GM20431 (cell line): ENCODE measurements around the gene PMPCA.

Experiments used
- in situ Hi-C: fragments of 300-500 bp; cut with MseI, MboI; formaldehyde crosslinking; loops from one replicate; pipeline ENCODE4 v1.15.0; 2020; ENCODE audit warnings: low sequenced_read_pairs; ENCODE audit not compliant: unreplicated experiment

Gene PMPCA

DNA sequence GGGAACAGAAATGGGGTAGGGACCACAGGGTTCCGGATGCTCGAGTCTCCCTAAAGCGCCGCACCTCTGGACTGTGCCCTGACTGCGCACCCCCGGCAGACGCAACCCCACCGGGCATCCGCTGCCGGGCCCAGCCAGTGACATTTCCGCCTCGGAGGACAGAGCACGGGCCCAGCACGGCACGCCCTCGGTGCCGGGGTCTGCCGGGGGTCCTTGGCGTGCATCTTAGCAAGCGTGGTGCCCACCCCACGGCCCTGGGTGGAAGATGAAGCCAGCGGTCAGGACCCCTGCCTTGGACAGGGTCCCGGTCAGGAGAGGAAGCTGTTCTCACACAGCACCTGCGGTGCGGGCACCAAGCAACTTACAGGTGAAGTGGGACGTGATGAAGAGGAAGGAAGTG is 22.1 kb downstream of the PMPCA start:
- in situ Hi-C loops, result no loop called here

DNA sequence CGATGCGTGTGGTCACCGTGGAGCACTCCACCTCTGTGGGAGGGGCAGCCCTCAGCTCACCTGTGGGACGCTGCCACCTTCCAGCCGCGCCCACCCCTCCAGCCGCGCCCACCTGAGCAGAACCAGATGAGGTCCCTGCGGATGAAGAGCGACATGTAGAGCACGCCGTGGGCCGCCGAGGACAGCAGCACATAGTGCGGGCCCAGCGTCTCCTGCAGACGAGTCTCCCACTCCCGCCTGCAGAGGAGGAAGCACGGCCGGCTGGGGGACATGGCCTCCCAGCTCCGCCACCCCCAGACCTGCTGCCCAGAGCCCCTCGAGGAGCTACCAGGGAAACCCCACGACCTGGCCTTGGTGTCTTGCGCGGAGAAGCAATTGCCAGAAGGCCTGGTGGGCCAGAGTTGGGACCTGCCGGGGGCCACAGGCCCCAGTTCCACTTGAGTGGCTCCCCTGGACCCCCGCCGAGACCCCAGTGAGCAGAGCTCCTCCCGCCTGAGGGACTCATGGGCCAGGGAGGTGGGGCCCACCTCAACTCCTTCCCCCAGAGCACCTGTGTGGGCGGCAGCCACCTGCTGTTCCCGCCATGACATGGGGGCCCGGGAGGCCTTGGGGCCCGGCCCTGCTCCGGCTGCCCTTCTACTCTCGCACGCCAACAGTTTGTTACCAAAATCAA is 22.7 kb downstream of the PMPCA start:
- in situ Hi-C loops, result no loop called here

DNA sequence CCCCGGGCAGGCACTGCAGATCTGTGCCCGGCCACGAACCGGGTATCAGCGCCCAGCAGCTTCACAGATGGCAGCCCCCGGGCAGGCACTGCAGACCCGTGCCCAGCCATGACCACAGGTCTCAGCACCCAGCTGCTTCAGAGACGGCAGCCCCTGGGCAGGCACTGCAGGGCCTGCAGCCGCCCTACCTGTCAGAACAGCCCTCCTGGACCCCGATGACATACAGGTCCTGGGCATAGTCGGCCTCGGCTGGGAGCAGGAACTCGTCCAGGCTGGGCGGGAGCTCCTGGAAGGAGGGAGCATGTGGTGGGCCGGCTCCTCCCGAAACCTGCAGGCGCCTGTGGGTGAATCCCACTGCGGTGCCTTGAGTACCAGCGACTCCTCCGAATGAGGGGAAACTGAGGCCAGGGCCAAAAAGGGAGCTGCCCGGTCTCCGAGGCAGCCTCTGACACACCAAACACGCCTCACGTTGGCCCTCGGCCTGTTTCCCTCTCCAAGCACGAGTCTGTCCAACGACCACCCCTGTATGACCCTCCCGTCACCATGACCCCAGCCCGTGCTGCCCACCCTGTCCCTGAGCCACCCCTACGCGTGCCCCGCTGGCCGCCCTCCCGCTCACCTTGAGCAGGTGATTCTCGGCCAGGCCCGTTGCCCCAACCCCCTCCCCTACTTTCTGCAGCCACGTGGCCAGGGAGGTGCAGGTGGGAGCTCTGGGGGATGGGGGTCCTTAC is 23.6 kb downstream of the PMPCA start:
- in situ Hi-C loops, result no loop called here

DNA sequence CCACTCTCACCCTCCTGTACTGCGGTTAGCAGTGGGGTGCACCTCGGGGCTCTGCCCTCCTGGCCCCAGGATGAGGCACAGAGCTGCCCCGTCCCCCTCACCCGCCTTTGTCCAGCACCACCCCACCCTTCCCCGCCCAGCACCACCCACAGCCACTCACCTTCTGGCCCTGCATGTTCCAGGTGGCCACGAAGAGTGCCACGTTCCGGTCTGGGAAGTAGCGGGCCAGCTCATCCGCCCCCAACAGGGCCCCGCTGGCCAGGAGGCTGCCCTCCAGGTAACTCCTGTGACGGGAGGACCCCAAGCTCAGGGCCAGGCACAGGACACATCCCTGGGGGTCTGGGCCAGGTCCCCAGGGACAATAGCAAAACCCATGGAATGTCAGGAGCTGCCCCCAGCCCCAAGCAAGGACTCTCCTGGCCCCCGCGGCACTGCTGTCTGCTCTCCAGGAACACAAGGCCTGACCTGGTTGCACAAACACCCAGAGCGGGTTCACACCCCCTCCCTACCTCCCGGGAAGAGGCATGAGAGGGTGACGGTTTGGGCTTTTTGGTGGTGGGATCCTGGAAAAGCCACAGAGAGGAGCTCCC is 24.2 kb downstream of the PMPCA start:
- in situ Hi-C loops, result no loop called here

DNA sequence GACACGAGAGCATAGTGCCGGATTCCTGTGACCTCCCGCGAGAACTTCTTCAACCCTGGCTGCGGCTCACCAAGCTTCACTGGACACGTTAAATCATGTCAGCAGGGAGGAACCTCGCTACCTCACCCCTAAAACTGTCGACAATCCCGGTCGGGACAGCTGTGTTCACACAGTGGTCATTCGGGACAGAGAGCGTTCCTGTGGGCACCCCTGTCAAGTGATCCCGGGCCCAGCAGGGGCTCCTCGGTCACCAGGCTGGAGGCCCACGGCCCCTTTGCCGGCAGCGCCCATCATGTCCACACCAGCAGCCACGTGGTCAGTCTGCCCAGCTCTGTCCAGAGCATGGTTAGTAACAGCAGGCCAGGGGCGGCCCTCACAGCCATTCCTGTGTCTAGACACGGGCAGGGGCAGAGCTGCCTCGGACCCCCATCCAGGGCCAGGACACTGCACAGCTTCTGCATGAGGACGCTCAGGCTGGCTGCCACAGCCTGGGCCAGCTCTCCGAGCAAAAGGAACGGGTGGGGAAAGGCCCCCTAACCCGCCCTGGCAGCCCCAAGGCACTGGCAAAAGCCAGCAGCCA is 25.7 kb downstream of the PMPCA start:
- in situ Hi-C loops, result no loop called here

DNA sequence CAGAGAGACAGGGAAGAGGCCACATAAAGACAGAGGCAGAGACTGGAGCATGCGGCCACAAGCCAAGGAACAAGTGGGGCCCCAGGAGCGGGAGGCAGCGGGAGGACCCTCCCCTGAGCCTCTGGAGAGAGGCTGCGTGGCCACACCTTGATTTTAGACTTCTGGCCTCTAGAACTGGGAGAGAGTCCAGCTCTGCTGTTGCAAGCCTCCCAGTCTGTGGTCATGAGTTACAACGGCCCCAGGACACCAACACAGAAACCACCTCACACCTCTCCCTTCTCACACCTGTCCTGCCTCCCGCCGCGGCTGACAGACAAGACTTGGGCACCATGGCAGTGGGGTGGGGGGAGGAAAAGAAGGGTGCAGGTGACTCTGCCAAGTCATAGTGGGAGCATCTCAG is 27.0 kb downstream of the PMPCA start:
- in situ Hi-C loops, result no loop called here

DNA sequence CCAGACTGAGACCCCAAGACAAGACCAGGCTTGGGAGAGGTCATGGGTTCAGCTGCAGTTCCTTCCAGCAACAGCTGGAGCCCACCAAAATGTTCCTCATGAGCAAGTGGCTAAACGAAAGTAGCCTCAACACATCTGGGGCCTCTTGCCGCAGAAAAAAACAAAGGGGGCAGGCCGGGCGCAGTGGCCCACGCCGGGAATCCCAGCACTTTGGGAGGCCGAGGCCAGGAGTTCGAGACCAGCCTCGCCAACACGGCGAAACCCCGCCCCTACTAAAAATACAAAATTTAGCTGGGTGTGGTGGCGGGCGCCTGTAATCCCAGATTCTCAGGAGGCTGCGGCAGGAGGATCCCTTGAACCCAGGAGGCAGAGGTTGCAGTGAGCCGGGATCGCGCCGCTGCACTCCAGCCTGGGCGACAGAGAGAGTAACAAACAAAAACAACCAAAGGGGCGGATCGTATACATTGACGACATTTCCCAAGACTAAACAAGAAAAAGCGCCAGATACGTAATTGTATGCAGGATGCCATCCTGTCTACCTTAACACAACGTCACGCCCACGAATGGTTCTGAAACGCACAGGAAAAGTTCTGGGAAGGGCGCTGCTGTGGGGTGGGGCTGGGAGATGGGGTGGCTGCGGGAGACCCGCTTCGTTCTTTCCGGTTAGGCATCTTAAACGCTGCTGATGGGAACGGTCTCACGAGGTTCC is 27.5 kb downstream of the PMPCA start:
- in situ Hi-C loops, result no loop called here

DNA sequence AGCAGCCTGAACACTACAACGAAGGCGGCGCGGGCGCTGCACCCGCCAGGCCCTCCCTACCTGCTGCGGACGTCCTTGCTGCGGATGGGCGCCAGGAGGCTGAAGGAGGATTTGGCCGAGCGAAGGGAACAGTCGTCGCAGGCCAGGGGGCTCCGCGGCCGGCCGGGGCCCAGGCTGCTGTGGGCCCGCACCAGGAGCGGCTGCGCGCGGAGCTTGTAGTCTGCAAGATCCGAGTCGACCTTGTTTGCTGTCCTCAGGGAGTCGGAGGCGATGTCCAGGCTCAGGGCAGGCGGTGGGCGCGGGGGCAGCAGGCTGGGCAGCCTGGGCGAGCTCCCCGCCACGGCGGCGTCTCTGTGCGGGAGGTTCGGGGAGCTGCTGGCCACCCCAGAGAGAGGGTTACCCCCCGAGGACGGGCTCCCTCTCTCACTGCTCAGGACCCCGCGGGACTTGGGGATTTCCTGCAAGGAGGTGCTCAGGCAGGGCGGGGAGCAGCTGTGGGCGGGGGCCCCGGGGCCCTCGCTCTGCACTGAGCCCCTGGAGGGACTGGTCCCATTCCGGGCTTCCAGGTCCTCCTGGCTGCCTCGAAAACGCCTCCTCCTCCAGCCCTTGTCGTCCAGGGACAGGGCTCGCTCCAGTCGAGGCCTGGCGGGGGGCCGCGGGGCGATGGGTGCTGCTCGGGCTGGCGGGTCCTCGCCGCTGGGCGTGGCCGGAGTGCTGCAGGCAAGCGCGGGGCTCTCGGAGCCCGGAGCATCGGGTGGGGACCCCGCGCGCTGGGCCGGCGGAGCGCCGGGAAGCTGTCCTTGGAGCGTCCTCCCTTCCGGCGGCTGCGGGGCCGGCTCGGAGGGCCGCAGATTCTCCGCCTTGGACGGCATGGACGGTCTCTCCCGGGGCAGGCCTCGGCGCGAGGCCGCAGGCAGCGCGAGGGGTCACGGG is 28.4 kb downstream of the PMPCA start:
- in situ Hi-C loops, result no loop called here

DNA sequence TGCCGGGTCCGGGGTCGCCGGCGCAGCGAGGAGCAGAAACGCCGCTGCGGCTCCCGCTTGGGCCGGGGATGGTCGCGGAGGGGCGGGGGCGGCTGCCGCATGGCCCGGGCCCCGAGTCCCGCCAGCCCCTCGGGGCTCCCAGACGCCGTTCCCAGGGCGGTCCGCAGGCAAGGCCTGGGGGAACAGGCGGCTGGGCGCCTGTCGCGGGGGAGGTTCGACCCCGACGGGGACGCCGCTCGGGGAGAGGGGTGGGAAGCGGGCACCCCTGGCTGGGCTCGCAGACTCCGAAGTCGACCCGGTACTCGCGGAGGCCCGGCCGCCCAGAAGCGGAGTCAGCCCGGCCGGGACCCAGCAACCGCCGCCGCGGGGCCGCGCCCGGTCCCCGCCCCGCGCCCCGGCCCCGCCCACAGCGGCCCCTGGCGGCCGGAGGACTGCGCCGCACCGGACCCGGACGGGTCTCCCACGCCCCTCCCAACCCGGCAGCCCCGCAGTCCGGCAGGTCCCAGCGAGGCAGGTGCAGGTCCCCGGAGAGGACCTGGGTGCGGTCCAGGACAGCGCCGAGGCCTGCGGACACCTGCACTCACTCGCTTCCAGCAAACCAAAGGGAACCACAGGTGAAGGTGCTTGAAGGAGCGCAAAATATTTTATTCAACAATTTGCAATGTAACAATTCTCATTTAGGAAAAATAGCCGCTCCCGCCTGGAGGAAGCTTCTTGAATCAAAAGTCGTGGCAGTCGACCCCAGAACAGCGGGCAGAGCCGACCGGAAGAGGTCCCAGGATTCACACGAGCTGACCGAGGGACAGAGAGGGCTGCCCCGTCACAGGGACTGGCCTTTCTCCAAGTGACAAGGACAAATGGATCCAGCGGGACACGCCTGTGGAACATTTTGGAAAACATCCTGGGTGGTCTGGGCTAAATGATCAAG is 29.3 kb downstream of the PMPCA start, which contains the start of gene INPP5E:
TSS of gene INPP5E (minus strand) at position 365 of the 928 bp plus-strand sequence. CDS start 426 bp downstream, outside the sequence.
- in situ Hi-C loops, result no loop called here

DNA sequence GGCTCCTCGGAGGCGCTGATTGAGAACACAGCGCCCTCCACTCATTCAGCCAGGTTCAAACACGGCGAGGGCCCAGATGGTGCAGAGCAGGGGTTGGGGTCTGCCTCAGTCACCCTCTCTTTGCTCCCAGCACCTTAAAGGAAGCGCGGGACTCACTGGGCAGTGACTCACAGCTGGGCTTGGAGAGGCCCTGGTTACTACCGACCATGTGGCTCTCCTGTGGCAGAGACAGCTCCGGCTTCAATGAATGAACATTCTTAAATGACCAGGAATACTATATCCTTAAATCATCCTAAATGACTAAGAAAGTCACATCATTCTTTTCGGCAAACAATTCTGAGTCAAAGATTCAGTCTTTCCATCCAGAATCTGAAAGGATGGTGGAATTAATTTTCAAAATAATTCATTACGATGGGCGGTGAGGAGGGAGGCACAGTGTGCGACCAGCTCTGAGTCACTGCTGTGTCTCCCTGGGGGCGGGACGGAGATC is 30.8 kb downstream of the PMPCA start:
- in situ Hi-C loops, result no loop called here

DNA sequence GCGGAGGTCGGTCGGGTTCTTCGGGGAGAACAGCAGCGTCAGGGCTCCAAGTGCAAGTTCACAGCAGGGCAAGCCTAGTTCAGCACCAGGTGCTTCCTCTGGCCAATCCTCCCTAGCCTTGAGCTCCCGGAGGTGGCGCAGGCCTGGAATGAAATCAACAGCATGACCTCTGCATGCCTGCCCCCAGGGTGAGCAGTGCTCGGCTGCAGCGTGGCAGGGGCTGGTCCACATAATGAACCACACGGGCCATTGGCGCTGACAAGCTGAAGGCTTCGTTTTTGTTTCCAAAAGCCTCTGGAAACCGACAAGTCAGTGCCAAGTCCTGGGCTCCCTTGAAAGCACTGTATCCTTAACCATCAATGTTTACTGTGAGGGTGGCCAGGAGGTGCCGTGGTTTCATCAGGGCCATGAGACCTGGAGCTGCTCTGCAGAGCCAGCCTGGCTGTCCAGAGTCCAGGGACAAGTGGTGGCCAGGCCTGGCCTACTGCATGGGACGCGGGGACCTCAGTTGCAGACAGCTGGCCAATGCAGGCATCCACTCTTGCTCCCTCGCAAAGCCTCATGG is 31.3 kb downstream of the PMPCA start:
- in situ Hi-C loops, result no loop called here

DNA sequence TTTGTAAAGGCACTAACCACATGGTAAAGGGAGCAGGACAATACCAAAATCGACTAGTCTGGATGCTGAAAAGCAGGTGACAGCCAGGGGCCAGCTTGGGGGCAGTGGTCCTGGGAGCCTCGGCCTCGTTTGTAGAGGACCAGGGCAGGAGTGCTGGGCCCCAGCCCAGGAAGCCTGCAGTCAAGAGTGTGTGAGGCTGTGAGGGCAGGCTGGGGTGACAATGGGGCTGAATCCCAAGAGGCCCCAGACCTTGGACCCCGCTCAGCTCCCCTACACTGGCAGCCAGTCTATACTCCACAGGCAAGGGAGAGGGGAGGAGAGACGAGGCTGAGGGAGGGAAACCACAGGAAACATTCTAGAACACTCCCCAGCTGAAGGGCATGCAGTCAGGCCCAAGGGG is 31.8 kb downstream of the PMPCA start:
- in situ Hi-C loops, result no loop called here

DNA sequence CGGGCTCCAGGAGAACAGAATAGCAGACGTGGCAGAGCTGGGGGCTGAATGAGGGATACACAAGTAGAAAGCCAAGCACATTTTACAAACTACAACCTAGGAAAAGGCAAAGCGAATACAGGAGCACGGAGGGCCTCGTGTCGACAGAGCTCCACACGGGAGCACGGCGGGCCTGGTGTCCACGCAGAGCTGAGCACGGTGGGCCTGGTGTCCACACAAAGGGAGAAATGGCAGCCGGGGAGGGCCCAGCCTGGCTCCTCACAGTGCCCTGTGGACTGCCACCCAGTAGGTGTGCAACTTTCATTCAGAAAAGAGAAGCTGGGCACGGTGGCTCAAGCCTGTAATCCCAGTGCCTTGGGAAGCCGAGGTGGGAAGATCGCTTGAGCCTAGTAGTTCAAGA is 32.6 kb downstream of the PMPCA start:
- in situ Hi-C loops, result no loop called here

DNA sequence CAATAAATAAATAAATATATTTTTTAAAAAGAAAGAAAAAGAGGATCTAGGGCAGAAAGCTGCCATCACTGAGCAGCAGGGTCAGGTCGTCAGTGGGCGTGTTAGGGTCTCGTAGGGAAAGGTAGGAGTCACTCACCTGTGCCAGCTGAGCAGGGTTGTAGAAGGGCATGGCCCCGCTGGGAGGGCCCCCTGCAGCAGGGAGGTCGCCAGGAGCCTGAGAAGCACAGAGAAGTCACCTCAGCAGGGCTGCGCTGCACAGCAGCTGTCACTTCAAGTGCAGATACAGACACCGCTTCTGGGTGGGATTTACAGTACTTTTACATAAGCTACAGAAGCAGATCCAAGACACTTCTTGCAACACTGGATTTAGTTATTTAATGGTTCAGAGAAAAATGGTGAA is 33.2 kb downstream of the PMPCA start:
- in situ Hi-C loops, result no loop called here

DNA sequence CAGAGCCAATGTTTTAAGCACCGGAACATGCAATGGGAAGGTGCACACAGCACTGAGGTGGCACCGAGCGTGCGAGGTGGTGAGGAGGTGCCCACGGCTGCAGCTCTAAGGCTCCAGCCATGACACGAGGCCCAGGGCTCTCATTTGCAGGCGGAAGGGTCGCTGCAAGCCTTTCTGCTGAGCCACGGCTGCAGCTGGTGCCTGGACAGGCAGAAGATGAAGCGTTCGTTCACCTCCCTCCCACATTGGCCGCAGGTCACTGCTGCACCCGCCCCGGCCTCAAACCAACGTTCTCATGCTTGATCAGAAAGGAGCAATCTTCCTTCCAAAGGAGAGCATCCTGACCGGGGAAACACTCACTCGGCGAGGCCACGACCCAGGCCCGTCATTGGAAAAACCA is 33.6 kb downstream of the PMPCA start:
- in situ Hi-C loops, result no loop called here

DNA sequence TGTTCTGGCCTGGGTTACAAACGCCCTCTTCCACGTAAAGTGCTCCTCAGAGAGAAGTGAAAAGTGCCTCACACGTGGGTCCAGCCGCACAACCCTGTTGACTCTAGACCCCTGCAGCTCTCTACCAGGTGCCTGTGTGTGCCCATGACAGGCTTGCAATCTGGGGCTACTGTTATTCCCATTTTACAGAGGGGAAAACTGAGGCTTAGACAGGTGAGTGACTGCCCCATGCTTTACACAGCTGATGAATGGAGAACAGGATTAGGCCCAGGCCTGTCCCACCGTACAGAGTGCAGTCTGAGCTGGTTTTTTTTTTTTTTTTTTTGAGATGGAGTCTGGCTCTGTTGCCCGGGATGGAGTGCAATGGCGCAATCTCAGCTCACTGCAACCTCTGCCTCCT is 35.3 kb downstream of the PMPCA start:
- in situ Hi-C loops, result no loop called here

DNA sequence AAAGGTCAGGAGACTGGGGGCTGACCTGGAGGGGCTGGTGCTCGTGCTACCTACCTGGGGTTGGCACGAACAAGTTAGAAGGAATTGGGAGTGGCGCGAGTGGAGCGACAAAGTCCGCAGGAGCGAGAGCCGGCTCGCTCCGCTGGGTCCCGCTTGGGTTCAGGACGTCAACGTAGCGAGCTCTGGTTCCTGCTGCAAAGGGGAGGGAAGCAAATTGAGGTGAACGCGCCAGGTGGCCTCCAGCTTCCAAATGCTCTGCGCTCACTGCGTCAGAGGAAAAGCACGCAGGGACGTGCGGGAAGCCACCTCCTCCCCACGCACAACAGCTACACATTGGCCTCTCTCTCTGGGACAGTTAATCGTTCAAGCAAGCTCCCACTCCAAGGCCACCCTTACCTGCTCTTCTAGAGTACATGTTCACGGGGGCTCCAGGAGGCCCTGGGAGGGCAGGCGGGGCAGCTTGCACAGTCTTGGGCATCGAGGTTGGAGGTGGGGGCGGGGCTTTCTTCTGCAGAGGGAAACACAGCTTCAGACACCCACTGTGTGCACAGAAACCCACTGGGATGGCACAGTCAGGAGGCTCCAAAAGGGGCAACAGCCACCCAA is 36.8 kb downstream of the PMPCA start:
- in situ Hi-C loops, result no loop called here

DNA sequence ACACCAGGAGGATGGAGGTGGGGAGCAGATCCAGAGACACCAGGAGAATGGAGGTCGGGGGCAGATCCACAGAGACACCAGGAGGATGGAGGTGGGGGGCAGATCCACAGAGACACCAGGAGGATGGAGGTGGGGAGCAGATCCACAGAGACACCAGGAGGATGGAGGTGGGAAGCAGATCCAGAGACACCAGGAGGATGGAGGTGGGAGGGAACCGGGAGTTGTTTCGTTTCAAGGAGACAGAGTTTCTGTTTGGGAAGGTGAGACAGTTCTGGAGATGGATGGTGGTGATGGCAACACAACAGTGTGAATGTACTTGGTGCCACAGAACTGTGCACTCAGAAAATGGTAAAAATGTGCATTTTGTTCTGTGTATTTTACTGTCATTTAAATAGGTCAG is 38.2 kb downstream of the PMPCA start:
- in situ Hi-C loops, result no loop called here
